Urinary bladder (tissue), 4 donors: ENCODE results near the gene FRMD4B. TPM values are rescaled to one million over a fixed set of nuclear protein-coding genes. Genes with fewer than 3 reads are reported as not detected.
"Not testable (repeated sequence)": the region's sequence is repeated elsewhere in the genome, so short reads cannot be mapped to it uniquely, and the experiment has no call there.

ENCODE experiments used
- DNase-seq: peaks from one replicate; pipeline ENCODE4 v3.0.0-alpha.2; 2015; ENCODE audit errors: extremely low spot score
- H3K27ac ChIP-seq: one replicate; pipeline ENCODE4 v1.5.1; 2013; ENCODE audit warnings: low read depth, mild to moderate bottlenecking, moderate library complexity
- H3K36me3 ChIP-seq: one replicate; pipeline ENCODE4 v1.6.1; 2013; ENCODE audit warnings: mild to moderate bottlenecking, moderate library complexity; ENCODE audit not compliant: insufficient read depth
- H3K4me1 ChIP-seq: one replicate; pipeline ENCODE4 v1.6.1; 2013; ENCODE audit warnings: mild to moderate bottlenecking, moderate library complexity; ENCODE audit not compliant: insufficient read depth
- H3K4me3 ChIP-seq: one replicate; pipeline ENCODE4 v1.5.1; 2013; ENCODE audit warnings: low read depth, low read length
- WGBS: extraction: QIAGEN DNeasy Blood & Tissue Kit; methylation state at CpG from one replicate; pipeline ENCODE4 v1.1.7; 2013; 5-methylcytosine and 5-hydroxymethylcytosine counted together
- polyA plus RNA-seq: library from polyadenylated mRNA; stranded (reverse); fragments of 200-250 nt; gene quantifications from one replicate; pipeline ENCODE4 v1.2.3, GENCODE V29; 2013
- total RNA-seq: library from RNA; depleted of rRNA; stranded (reverse); fragments of >200 nt; gene quantifications from one replicate; pipeline ENCODE4 v1.2.3, GENCODE V29; 2014
- donor health status: healthy with polysubstance abuse.
- donor health status: healthy.

Gene FRMD4B
- total and polyA plus RNA-seq, 2 donors = 5.9 to 39.1 TPM

DNA sequence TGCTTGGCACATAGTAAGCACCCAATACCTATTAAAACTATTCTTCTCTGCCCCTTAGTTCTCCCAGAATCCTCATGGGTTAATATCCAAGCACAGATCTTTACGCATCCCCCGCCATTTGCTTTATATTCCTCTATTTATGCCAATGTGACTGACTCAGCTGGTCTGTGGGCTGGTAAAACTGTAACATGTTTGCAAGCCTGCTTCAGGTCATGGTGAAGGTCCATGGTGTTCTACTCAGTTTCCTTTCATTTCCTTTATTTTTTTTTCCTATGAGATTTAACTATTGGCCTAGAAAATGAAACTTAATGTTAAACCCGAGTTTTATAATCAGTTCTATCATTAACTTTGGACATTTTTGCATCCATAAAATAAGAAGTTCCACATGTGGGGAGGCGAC, 47.0 kb downstream of the FRMD4B start:
- DNase-seq = no peak
- Histone ChIP-seq H3K27ac (no peak overlapping the region), H3K4me3 (no peak overlapping the region), H3K4me1 (no peaks in the 10 kb centered on the region), H3K36me3 (no peaks in the 10 kb centered on the region)
- 82% methylated on average over 4 of the region's 4 CpGs for WGBS

DNA sequence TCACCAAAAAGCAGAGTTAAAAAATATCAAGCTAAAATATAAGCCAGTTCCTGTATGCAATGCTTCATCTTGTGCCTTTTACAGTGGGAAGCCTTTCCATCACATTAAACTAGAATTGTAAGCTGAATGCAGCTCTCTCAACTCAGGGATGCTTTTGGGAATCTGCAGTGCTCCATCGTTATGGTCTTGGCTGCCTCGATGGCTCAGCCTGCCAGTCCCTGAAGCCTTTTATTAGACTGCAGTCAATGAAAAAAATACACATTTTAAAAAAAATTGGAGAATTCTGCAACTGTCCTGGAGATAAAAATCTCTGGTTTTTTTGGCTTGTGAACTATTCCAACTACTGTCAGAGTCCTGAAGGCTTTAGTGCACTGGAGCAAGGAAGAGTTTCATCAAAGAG, 53.0 kb downstream of the FRMD4B start:
- Histone ChIP-seq H3K27ac (no peak overlapping the region), H3K4me1 (no peaks in the 10 kb centered on the region), H3K36me3 (no peaks in the 10 kb centered on the region), H3K4me3 (no peak overlapping the region)
- DNase-seq = no peak
- WGBS = 60% methylated on average over 2 of the region's 2 CpGs

DNA sequence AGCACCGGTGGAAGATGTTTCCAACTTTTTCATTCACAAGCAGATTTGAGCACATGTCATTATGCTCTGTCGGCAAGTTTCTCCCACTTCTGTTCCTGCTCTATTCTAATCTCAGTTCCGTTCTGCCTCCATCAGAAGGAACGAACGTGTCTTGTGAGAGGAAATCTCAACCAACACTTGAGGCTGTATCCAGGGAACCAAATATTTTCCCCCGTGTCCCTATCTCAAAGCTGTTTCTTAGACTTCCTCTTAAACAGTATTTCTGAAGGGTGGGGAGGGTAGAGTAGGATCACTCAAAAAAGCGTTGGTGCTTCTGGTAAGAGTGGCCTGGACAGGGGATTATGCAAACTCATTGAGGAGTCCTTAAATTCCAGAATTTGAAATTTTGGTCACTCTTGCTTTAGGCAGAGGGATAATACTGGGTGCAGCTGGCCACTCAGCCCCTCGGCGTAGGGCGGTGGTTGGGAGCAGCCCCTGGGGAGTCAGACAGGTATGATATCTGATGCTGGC, 54.9 kb downstream of the FRMD4B start:
- Histone ChIP-seq H3K4me3 (no peak overlapping the region), H3K27ac (no peak overlapping the region), H3K4me1 (no peaks in the 10 kb centered on the region), H3K36me3 (no peaks in the 10 kb centered on the region)
- WGBS = 54% methylated on average over 10 of the region's 10 CpGs
- DNase-seq = no peak

DNA sequence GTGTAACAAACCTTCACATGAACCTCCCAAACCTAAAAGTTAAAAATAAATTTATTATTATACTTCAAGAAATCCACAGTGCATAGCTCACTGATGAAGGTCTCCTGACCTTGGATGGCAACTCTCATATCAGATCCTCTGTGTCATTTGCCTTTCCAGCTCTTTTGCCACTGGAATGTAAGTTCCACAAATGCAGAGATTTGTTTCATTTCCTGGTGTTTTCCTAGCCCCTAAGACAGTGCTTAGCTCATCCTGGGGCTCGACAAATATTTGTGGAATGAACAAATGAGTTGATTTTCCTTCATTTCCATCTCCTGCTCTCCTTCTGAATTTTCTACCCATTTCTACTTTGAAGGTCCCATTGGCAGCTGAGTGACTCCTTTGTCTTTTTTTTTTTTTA, 56.0 kb downstream of the FRMD4B start:
- no peak overlapping the region for H3K4me3 ChIP-seq
- no peaks in the 10 kb centered on the region for H3K4me1 ChIP-seq
- no peak overlapping the region for H3K27ac ChIP-seq
- DNase-seq = no peak
- no peaks in the 10 kb centered on the region for H3K36me3 ChIP-seq
- WGBS = 84% methylated on average over 1 of the region's 1 CpG

DNA sequence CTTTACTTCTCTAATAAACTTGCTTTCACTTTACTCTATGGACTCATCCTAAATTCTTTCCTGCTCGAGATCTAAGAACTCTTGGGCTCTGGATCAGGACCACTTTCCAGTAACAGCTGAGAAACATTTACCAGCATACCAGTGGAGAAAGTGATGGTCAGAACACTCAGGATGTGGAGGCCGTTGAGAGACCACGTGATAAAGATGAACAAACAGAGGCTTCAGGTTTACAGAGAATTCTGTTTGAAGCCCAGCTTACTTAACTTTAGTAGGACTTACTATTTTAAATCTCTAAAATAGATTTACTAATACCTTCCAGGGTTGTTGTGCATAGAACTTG, 57.0 kb downstream of the FRMD4B start:
- WGBS = 56% methylated on average over 3 of the region's 3 CpGs
- Histone ChIP-seq H3K27ac (no peak overlapping the region), H3K36me3 (no peaks in the 10 kb centered on the region), H3K4me1 (no peaks in the 10 kb centered on the region), H3K4me3 (no peak overlapping the region)
- no peak for DNase-seq

DNA sequence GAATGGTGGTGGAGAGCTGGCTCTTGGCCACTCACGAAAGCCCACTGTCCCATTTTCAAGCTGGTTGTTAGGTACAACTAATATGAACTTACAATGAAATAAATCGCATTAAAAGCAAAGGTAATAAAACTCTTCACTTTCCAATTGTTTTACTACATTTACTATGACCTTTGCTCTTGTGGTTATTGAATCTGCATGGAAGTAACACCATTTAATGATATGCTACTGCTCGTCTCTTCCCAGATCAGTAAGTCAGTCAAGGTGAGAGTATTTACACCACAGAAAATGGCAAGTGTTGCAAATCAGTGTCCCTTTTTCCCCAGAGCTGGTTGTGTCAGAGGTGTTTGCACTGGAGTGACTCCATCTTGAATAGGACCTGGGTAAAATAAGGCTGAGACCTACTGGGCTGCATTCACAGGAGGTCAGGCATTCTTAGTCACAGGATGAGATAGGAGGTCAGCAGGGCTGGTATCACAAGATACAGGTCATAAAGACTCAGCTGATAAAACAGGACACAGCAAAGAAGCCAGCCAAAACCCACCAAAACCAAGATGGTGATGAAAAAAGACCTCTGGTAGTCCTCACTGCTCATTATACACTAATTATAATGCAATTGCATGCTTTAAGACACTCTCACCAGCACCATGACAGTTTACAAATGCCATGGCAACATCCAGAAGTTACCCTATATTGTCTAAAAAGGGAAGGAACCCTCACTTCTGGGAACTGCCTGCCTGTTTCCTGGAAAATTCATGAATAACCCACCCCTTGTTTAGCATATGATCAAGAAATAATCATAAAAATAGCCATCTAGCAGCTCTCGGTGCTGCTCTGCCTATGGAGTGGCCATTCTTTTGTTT, 57.6 kb downstream of the FRMD4B start:
- H3K4me3 ChIP-seq = no peak overlapping the region
- 87% methylated on average over 4 of the region's 4 CpGs for WGBS
- no peaks in the 10 kb centered on the region for H3K4me1 ChIP-seq
- no peak for DNase-seq
- no peak overlapping the region for H3K27ac ChIP-seq
- no peaks in the 10 kb centered on the region for H3K36me3 ChIP-seq

DNA sequence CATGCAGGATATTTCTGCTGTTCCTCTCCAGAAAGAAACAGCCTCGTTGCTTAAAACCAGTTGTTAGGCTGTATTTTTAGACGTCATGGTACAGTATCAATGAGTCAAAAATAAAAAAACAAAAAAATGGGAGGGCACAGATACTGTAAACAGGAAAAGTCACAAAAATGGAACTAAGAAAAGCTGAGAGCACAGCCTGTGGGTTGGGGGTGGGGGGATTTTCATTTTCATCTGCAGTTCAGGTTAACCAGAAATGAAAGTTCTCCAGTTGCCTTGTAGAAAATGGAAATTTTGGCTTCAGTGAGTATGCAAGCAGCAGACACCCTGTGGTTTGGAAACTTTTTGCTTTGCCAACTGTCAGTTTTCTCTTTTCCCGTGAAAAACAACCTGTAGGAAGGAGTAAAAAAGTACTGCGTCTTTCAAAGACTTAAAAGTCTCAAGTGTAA, 59.0 kb downstream of the FRMD4B start:
- no peak for DNase-seq
- Histone ChIP-seq H3K4me1 (no peaks in the 10 kb centered on the region), H3K27ac (no peak overlapping the region), H3K4me3 (no peak overlapping the region), H3K36me3 (no peaks in the 10 kb centered on the region)
- 53% methylated on average over 4 of the region's 4 CpGs for WGBS

DNA sequence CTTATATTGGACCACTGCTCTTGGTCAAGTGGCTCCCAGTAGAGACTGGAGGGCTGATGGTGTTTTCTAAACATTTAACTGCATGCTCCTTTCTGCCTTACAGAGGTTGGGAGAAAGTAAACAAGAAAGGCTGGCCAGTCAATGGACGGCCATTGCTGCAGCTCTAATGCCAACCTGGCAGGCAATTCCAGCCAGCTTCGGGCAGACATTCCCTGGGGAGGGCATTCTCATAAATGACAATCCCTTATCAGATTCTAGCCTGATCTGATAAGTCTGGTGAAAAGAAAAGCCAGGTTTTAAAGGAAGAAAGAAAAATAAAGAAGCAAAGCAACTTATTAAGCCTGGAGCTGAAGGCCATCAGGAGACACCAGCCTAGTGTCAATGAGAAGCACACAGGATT, 60.7 kb downstream of the FRMD4B start:
- 68% methylated on average over 2 of the region's 2 CpGs for WGBS
- Histone ChIP-seq H3K36me3 (no peaks in the 10 kb centered on the region), H3K4me1 (no peaks in the 10 kb centered on the region), H3K4me3 (no peak overlapping the region), H3K27ac (no peak overlapping the region)
- no peak for DNase-seq

DNA sequence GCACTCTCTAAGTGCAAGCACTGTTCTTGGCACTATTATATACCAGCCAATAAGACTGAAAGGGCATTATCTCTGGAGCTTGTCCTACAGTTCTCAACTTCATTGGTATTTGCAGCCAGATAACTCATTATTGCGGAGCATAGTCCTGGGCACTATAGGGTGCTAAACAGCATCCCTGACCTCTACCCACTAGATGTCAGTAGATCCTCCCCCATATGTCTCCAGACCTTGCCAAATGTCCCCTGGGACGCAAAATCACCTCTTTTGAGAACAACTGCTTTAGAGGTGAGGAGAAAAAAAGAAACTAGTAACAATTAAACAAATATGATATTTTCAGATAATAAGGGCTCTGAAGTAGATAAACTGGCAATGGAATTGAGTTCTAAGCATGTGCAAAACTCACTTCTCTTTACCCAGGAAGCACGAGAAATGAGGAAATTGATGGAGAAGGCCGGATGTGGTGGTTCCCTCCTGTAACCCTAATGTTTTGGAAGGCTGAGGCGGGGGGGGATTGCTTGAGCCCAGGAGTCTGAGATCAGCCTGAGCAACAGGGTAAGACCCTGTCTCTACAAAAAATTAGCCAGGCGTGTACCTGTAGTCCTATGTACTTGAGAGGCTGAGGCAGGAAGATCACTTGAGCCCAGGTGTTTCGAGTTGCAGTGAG, 61.4 kb downstream of the FRMD4B start:
- no peaks in the 10 kb centered on the region for H3K4me1 ChIP-seq
- H3K4me3 ChIP-seq = no peak overlapping the region
- no peak for DNase-seq
- H3K36me3 ChIP-seq = no peaks in the 10 kb centered on the region
- no peak overlapping the region for H3K27ac ChIP-seq
- WGBS = 81% methylated on average over 7 of the region's 7 CpGs

DNA sequence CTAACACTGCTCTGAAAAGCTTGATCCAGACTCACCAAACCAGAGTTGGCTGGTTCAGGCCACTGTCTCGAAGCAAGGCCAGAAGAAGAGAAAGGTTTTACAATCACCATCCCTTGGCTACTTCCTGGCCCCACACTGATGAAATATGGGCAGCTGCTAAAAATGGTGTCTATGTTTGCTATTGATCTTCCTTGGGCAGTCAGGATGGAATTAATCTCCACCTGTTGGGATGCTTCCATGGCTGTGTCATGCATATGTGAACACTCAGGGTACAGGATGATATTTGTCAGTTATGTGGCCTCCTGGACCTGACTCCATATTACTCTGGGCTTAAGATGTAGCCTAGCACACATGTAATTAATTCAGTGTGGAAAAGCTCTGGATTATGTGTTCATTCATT, 61.9 kb downstream of the FRMD4B start:
- Histone ChIP-seq H3K4me1 (no peaks in the 10 kb centered on the region), H3K36me3 (no peaks in the 10 kb centered on the region), H3K4me3 (no peak overlapping the region), H3K27ac (no peak overlapping the region)
- WGBS = 95% methylated on average over 1 of the region's 1 CpG
- no peak for DNase-seq

DNA sequence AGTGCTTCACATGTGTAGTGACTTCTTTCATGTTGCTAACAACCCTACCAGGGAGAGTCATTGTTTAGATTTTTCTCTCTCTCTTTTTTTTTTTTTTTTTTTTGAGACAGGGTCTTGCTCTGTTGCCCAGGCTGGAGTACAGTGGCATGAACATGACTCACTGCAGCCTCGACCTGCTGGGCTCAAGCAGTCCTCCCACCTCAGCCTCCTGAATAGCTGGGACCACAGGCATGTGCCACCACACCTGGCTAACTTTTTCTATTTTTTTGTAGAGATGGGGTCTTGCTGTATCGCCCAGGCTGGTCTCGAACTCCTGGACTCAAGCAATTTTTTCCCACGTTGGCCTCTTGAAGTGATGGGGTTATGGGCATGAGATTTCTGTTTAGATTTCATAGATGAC, 63.4 kb downstream of the FRMD4B start:
- H3K4me3 ChIP-seq, DNase-seq, H3K36me3 ChIP-seq, H3K27ac ChIP-seq, H3K4me1 ChIP-seq: not testable (repeated sequence)
- 93% methylated on average over 4 of the region's 4 CpGs for WGBS

DNA sequence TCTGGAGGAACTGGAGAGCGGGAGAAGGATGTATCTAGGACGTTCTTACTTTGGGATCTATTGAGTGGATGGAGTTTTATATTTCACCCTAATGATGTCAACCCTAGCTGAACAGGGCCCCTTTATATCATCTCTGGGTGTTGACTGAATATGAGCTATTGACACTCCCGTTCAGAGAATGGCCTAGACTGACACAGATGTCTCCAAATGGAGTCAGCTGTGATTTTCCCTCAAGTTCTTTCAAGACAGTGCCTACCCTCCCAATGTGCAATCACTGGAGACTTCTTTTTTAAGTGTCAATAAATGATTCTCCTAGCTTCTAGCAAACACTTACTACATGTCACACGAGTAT, 63.8 kb downstream of the FRMD4B start:
- Histone ChIP-seq H3K27ac (no peak overlapping the region), H3K4me3 (no peak overlapping the region), H3K4me1 (no peaks in the 10 kb centered on the region), H3K36me3 (no peaks in the 10 kb centered on the region)
- 92% methylated on average over 4 of the region's 4 CpGs for WGBS
- no peak for DNase-seq

DNA sequence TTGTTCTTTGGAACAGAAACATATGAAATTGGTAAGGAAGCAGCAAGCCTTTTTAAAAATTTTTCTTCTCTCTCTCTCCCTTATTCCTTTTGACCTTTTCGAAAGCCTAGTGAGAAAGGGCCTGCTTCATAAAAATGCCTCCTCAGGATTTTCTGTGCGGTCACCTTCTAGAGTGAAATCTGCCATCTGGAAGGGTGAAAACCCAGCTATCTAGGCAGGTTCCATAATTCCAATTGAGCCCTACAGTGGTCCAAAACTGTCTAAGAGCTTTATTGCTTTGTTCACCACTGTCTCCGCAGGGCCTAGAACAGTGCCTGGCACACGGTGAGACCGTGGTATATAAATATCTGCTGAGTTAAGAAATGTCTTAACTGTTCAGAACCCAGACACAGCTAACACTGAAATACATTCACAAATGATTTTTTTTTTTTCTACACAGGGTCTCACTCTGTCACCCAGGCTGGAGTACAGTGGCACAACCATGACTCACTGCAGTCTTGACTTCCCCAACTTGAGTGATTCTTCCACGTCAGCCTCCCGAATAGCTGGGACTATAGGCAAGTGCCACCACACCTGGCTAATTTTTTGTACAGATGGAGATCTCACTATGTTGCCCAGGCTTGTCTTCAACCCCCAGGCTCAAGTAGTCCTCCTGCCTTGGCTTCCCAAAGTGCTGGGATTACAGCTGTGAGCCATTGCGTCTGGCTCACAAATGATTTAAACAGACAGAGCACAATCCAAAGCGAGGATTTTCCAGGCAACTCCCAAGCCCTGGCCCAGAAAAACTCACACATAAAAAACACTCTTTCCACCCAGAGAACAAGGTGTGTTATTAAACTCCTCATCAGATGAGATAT, 64.4 kb downstream of the FRMD4B start:
- Histone ChIP-seq H3K4me3 (no peak overlapping the region), H3K4me1 (no peaks in the 10 kb centered on the region), H3K27ac (no peak overlapping the region), H3K36me3 (no peaks in the 10 kb centered on the region)
- WGBS = 77% methylated on average over 9 of the region's 9 CpGs
- DNase-seq = no peak
